Thyroid gland (tissue), 4 donors: Measurements from ENCODE around the gene PRDM7.

ENCODE experiments used
- CTCF ChIP-seq, 6 experiments: fragments of 200-600 bp in 3 of 6; fragments of 450-650 bp in 3 of 6; sonication (generic) in 3 of 6; IDR thresholded peaks; one replicate each; pipeline ENCODE4 v1.5.1; 2016 to 2019; ENCODE audit warnings: antibody characterized with exemption in 6 of 6, mild to moderate bottlenecking in 2 of 6, inconsistent platforms in 1 of 6, moderate library complexity in 1 of 6
- POLR2A ChIP-seq, 2 donors: fragments of 450-650 bp; IDR thresholded peaks; one replicate each; pipeline ENCODE4 v1.6.1; 2017; ENCODE audit warnings: antibody characterized with exemption in 2 of 2, mild to moderate bottlenecking in 2 of 2, moderate library complexity in 1 of 2

DNA sequence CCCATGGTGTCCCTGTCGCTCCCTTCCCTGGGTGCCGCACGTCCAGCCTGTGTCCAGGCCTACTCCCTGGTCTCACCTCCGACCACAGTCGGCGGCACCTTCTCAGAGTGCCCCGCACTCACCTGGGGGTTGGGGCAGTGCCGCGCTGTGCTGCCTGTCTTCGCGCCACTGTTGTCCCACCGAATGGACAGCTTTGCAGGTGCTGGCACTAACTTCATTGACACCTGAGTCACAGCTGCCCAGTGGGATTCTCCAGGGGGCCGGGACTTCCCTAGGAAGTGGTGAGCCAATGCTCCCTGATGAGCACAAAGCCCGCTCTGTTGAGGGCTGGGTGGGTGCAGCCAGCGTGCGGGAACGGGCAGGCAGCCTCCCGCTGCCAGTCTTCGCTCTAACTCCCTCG, 33.6 kb downstream of the PRDM7 start:
- TF ChIP-seq CTCF (IDR thresholded peaks at IDR 0.05) = no peak
- TF ChIP-seq POLR2A (IDR thresholded peaks at IDR 0.05) = no peak
